GM18508 (cell line): Measurements from ENCODE around the gene C2orf80.
A peak's percentile ranks its signal among the peaks of the same experiment; 100 is the strongest.
"Not testable (repeated sequence)": the region's sequence is repeated elsewhere in the genome, so short reads cannot be mapped to it uniquely, and the experiment has no call there.

Experiments used
- ATAC-seq: cut with Tn5 transposase; IDR thresholded peaks from one replicate; pipeline ENCODE4 v1.9.1; 2021; ENCODE audit warnings: moderate number of reproducible peaks; ENCODE audit not compliant: insufficient read depth, unreplicated experiment

C2orf80 gene

DNA sequence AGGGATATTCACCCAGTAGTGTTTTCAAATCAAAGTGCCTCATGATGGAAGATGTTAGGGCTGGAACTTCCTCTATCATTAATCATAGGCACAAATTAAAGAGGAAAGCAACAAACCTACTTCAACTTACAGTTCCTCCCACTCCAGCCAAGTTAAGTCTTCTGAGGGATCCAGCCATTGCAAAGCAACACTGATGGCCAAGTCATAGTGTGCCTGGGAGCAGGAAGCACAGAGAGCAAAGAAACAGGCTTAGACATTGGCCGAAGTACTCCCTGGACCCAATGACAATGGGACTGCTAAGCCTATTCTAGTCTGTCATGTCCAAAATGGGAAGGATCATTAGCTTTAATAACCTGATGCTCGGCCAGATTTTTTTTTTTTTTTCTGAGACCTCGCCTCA is 7.0 kb downstream of the C2orf80 start:
- no peak for ATAC-seq

DNA sequence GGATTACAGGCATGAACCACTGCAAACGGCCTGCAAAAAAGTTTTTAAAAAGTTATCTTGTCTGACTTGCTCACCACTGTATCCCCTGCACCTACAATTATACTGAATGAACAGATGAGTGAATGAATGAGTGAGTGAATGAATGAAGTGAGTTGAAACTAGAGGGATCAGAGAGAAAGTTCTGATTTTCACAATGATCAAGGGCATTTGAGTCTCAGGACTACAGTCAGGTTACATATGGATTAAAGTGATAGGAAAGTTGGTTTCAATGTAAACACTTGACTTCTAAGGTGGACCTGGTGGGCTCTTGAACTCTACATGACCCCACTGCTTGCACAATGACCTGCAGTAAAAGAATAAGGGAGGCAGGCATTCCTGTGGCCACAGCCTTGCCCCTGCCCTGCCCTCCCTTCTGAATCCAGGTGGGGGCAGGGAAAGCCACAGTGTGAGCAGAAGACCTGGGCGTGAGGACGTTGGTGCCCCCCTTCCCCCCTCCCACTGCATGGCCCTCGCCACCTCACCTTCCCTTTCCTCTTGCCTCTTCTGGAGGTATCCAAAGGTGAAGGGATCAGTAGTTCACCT is 10.7 kb downstream of the C2orf80 start:
- no peak for ATAC-seq

DNA sequence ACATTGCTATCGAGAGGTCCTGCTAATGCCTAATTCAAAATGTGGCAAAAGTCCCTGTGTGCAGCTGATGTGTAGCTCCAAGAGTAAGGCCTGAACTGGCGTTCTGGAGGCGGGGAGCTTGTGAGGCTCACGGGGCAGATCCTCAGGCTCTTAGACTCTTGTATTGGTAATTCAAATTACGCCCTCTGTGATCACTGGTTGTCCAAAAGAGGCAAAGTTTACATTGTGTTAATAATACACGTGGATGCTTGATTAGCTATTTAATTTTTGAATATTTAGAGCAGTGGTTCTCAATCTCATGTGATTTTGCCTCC is 14.0 kb downstream of the C2orf80 start:
- ATAC-seq: no peak

DNA sequence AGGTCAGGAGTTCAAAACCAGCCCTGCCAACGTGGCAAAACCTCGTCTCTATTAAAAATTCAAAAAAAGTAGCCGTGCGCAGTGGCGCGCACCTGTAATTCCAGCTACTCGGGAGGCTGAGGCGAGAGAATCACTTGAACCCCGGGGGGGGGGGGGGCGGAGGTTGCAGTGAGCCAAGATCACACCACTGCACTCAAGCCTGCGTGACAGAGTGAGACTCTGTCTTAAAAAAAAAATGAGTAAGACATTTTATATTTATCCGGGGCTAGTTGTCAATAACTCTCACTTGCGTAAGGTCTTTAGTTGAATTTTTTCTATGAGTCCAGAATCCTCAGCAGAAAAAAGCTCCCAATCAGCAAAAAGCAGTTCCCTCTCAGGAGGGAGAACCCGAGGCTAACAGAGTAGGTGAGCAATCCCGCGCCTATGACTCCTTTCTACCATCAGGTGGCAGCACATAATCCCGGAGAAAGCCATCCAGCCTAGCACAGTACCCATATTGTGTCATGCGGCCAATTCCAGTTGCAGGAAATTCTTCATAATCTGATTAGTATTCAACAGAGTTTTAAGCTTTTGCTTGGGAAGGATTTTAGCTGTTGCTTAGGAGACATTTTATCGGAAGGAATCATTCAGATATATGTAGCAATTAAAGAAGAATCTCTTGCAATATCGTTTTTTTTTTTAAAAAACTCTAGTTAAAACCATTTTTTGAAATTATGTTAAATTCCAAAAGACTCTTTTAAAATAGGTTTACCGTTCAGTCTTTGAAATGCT is 14.6 kb downstream of the C2orf80 start:
- peak; percentile 92 for ATAC-seq

DNA sequence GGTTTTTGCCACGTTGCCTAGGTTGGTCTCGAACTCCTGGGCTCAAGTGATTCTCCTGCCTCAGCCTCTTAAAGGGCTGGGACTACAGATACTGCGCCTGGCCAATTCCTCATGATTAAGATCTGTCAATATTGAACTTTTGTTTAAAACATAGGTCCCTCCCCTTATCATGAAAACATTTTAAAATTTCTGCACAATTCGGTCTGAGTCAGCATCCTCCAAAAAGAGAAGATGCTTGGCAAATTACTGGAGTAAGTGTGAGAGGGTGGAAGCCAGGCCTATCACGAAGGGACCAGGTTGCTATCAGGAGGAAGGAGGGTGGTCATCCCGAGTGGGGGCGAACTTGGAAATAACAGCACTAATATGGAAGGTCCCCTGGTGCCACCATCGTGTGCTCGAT is 15.7 kb downstream of the C2orf80 start:
- no peak for ATAC-seq

DNA sequence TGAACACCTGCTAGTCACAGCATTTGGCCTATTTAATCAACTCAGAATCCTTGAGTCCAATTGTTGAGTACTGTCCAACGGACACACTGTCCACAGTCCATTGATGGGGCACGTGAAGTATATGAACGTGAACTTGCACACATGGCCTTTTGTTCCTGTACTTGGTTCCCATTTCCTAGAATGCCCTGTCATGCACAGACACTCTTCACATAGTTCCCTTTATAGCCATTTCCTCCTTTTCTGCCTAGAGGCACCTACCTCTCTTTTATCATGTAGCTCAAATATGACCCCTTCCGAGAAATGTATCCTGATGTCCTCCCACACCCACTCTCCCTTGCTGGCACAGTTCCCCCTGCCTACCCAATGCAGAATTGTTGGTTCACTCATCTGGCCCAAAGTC is 17.7 kb downstream of the C2orf80 start:
- ATAC-seq: no peak

DNA sequence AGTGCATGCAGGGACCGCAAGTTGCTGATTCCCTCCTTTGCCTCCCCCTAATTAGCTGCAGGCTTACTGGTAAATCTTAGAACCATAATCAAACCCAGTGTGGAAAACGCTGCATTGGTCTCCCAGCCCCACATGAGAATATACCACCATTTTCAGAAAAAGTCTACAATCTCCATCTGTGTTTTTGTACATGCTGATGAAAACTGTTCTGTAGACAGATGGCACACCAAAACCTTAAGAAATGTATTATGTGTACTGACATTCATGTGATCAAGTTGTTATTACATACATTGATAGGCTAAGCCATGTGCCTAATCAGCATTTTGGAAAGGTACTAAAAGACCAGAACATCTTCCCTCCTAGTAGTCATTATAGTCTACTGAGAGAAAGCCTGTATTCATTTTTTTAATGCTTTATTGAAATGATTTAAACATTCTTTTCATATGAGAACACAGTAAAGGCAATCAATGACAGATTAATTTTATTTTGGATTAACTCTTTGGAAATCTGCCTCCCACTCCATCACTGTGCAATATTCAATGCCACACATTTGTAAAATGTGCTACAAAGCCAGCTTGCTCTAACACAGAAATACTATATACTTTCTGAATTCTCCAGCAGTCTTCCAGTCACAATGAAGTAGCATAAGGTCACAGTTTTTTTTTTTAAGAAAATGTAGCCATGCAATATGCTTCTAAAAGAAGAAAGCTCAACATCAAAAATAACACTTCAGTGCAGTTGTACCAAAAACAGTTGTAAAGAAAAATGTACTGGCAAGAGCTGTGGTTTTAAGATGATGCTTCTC is 24.7 kb downstream of the C2orf80 start:
- ATAC-seq: no peak

DNA sequence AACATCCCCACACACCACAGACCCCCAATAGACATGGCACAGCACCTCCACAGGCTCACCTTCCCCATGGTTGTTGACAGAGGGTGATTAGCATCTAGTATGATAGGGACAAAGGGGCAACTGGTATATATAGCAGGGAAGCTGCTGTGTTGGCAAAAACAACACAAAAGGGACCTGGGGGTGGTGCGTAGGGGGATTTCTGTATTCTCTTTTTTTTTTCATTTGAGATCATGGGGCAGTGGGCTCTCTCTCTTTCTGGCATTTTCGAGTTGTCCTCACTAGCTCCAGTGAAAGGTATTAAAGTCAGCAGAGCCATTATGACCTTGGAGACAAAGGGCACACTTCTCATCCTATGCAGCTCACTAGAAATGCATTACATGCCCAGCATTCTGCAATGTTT is 26.3 kb downstream of the C2orf80 start, which contains the start of gene CRYGA:
TSS of gene CRYGA (minus strand) at position 101 of the 400 bp plus-strand sequence. CDS start at position 68, 33 bp downstream.
- no peak for ATAC-seq

DNA sequence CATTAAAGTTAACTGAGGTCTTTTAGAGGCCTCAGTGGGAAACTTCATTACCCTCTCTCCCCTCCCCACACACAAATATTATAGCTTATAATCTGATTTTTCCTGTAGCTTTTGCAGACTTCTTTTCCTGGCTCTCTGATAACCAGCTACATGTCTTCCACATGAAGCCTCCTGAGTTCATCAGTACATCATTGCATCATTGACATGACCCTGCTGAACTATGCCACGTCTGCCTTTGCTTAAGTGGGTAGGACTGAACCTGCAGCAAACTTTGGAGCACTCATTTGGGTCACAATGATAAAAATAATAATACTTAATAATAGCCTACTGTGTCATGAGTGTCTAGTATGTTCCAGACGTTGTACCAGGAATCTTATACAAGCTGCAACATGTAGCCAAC is 33.4 kb downstream of the C2orf80 start:
- ATAC-seq: no peak

DNA sequence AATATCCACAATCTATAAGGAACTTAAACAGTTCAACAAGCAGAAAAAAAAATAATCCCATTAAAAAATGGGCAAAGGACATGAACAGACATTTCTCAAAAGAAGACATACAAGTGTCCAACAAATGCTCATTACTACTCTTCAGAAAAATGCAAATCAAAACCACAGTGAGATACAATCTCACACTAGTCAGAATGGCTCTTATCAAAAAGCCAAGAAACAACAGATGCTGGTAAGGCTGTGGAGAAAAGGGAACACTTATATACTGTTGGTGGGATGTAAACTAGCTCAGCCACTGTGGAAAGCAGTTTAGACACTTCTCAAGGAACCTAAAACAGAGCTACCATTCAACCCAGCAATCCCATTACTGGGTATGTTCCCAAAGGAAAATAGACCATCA is 36.7 kb downstream of the C2orf80 start:
- no peak for ATAC-seq

DNA sequence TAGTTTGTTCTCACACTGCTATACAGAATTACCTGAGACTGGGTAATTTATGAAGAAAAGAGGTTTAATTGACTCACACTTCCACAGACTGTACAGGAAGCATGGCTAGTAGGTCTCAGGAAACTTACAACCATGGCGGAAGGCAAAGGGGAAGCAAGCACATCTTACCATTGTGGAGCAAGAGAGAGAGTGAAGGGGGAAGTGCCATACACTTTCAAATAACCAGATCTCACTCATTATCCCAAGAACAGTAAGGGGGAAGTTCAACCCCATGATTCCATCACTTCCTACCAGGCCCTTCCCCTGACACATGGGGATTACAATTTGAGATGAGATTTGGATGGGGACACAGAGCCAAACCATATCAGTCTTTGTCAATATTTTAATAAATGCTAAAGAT is 38.9 kb downstream of the C2orf80 start:
- ATAC-seq: no peak

DNA sequence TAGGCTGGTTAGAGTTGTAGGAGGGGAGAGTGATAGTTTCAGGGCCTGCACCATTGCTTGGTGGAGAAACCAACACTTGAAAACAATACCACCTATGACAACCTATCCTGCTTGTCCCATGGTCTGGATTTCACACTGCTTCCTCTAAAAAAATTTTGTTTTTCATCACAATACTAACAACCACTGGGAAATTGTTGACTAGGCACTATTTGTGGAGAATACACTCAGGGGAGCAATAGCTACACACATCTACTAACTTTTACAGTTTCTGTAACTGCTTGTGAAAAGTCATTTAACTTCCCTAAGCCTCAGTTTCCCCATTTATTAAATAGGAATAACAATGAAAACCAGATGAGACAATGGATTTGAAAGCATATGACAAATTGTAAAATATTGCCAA is 39.7 kb downstream of the C2orf80 start:
- no peak for ATAC-seq

DNA sequence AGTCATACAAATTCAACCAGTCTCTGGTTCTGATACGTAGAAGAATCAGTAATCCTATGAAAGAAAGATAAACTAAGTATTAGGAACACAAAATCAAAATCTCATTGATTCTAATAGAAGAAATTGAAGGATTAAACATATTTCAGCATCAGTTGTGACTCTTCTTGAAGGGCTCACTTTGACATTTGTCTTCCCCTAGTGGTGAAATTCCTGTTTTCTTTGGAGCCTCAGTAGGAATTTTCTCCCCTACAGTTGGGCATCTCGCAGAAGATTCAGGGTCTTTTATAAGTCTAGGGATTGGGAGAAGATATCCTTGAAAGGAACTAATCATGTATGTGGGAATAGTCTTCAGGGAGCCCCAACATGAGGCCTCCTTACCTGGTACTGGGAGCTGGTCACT is 41.0 kb downstream of the C2orf80 start:
- ATAC-seq: no peak

DNA sequence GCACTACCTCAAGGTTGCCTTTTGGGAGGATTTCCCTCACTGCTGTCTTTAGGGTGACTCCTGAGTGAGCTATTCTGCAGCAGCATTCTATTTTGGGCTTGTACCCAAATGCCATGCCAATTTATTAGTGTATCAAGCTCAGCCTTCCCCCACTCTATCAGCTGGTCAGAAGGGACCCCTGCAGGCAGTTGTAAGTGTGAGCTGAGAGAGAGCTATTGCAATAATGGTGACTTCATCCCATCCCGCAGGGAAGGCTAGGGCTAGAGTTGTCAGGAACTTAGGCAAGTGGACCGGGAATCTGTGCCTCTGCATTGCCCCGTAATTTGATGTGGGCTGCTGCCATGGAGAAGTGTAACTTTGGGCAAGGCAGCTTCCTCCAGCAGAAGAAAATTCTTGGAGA is 42.1 kb downstream of the C2orf80 start:
- ATAC-seq: no peak

DNA sequence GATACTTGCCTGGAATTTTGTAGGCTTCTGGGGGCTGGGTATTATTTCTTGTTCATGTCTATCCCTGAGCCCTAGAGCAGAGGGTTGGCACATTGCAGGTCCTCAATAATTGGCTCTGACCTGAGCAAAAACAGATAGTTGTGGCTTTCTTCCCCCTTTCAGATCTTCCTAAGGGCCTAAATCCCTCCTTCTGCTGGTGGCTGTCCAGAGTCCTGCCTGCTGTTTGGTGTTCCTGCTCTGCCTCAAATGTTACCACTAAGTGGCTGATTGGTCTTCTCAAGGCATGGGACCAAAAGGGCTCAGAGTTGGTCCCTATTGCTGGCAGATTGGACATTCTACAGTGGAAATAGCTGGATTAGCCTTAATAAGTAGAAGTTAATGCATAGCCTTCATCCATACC is 42.8 kb downstream of the C2orf80 start:
- ATAC-seq: no peak

DNA sequence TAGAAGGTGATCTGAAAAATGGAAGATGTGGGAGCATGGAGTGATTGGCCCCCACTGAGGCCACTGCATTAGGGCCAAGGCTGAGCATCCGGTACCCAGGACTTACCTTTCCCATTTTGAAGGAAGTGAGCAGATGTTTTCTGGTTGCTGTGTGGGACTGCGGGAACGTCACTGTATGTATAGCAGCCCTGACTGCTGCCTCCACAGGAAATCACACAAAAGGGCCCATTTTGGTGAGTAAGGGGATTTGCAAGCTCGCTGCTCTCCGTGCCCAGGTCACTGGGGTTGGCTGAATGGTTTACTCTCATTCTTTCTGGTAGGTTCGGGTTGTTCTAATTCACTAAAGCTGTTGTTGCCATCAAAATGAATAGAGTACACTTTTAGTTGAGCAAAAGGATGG is 43.8 kb downstream of the C2orf80 start, which contains the start of gene CRYGB:
TSS of gene CRYGB (minus strand) at position 153 of the 400 bp plus-strand sequence. CDS start at position 115, 38 bp downstream.
- no peak for ATAC-seq

DNA sequence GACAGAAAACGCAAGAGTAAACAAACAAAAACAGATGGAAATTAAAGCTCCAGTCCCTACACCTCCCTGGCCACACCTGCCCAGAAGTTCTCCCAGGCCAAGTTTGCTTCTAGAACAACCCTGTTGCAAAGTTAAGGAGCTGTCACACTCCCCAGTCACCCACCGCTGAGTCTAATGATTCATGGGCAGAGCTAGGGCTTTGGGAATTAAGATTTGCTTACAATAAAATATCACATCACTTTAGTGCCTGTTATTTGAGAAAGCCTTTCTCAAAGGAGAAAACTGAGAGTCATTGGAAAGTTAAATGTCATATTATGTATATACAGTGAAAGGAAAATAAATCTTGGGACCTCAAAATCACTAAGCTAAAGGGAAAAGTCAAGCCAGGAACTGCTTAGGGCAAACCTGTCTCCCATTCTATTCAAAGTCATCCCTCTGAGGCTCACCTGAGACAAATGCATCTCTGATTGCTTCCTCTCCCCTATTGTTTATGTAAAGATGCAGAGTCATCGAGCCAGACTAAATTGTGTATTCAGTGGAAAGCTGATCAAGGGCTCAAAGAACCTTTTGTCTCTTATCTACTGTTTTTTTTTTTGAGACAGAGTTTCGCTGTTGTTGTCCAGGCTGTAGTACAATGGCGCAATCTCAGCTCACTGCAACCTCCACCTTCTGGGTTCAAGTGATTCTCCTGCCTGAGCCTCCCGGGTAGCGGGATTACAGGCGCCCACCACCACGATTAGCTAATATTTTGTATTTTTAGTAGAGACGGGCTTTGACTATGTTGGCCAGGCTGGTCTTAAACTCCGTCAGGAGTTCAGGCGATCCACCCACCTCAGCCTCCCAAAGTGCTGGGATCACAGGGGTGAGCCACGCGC is 46.7 kb downstream of the C2orf80 start:
- ATAC-seq: no peak

DNA sequence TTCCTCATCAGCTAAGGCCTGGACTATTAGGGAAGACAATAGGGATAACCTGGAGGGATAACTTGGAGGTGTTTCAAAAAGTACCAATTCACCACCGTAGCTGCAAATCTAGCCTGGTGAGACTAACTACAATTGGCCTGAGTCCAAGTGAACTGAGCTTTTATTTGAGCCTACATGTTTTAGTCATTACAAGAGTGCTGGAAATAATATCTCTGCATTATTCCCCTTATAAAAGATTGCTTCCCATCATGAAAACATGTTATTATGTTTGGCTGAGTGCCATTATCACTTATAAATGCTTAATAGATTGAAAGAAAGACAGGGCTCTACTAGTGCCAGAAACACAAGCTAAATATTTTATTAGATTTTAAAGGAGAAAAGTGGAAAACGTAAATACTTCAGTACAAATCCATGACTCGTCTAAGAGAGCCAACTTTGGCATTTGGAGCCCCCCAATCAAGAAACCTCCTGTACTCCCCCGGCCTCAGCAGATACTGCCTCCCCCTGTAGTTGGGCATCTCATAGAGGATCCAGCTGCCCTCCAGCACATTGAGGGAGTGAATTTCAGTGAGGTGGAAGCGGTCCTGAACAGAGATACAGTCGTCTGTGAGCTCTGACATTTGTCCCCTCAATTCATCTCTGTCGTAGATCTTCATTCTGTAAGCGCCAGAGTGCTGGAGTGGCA is 47.4 kb downstream of the C2orf80 start:
- no peak for ATAC-seq

DNA sequence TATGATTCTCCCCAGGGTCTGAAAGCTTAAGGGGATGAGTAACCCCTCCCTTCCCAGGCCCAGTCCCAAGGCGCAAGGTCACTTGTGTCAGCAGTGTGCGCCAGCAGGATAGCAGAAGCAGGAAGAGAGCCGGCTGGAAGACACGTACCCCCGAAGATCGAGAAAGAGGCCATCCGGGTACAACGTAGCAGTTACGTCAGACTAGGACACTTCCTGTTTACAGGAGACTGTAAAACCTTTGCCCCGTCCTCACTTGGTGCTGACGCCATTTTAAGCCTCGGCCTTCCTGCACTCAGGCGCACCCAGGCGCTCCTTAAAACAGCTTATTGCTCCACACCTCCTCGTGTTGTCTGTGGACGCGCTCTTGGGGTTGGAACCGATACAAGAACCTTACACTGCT is 50.4 kb downstream of the C2orf80 start:
- ATAC-seq: no peak

DNA sequence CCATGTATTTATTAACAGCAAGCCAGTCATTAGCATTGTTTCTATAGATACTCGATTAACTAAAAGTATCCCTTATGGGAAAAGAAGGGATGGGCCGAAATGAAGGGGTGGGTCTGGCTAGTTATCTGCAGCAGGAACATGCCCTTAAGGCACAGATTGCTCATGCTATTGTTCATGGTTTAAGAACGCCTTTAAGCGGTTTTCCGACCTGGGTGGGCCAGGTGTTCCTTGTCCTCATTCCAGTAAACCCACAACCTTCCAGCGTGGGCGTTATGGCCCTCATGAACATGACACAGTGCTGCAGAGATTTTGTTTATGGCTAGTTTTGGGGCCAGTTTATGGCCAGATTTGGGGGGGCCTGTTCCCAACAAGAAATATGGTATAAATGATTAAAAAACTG is 51.5 kb downstream of the C2orf80 start:
- not testable (repeated sequence) for ATAC-seq
